SW 1271 (cell line): ENCODE data around the gene SHF.

Source experiments
- DNase-seq, 2 experiments: peaks; one replicate each; lab custom pipeline; 2025; lab: John Stamatoyannopoulos, UW

SHF gene

GRCh38 chr15:45199136-45199810 lies 11.5 kb upstream of the SHF start:
- no peak for DNase-seq

GRCh38 chr15:45198337-45199135 lies 10.8 kb upstream of the SHF start:
- DNase-seq = peak; percentile 71 to 97

- no peak for DNase-seq
Observed at GRCh38 chr15:45197512-45197911, 9.7 kb upstream of the SHF start.

GRCh38 chr15:45187578-45187893 lies 230 bp downstream of the SHF start:
- no peak for DNase-seq

GRCh38 chr15:45186771-45187577 lies 792 bp downstream of the SHF start:
- no peak for DNase-seq

- no peak for DNase-seq
Observed at GRCh38 chr15:45185903-45186770, 1.6 kb downstream of the SHF start.

GRCh38 chr15:45185069-45185779 lies 2.5 kb downstream of the SHF start:
- no peak for DNase-seq

GRCh38 chr15:45184562-45185041 lies 3.2 kb downstream of the SHF start:
- no peak for DNase-seq

GRCh38 chr15:45183511-45183910 lies 4.3 kb downstream of the SHF start:
- DNase-seq = no peak

- no peak for DNase-seq
Observed at GRCh38 chr15:45182996-45183395, 4.8 kb downstream of the SHF start.

GRCh38 chr15:45181491-45182285 lies 6.1 kb downstream of the SHF start:
- DNase-seq = no peak

- no peak for DNase-seq
Observed at GRCh38 chr15:45180648-45181436, 6.9 kb downstream of the SHF start.

GRCh38 chr15:45180201-45180600 lies 7.6 kb downstream of the SHF start:
- no peak for DNase-seq

- peak in 1 of 2 experiments; percentile 8 for DNase-seq
Observed at GRCh38 chr15:45179221-45179985, 8.4 kb downstream of the SHF start.

GRCh38 chr15:45177285-45177684 lies 10.5 kb downstream of the SHF start:
- no peak for DNase-seq

- no peak for DNase-seq
Observed at GRCh38 chr15:45174577-45174976, 13.2 kb downstream of the SHF start.

- no peak for DNase-seq
Observed at GRCh38 chr15:45174069-45174468, 13.7 kb downstream of the SHF start.

GRCh38 chr15:45171912-45172311 lies 15.9 kb downstream of the SHF start:
- DNase-seq = no peak
